Lower leg skin (tissue), 4 donors: ENCODE measurements around the gene NAA10. TPM values are rescaled to one million over a fixed set of nuclear protein-coding genes. Genes with fewer than 3 reads are reported as not detected.
A peak's percentile ranks its signal among the peaks of the same experiment; 100 is the strongest.
"Not testable (repeated sequence)": the region's sequence is repeated elsewhere in the genome, so short reads cannot be mapped to it uniquely, and the experiment has no call there.

ENCODE experiments used
- DNase-seq, 2 donors: peaks; one replicate each; pipeline ENCODE4 v3.0.0-alpha.2; 2019; ENCODE audit warnings: low spot score in 2 of 2
- H3K4me3 ChIP-seq: fragments of 200-600 bp; sonication (generic); 2 replicates; pipeline ENCODE4 v1.5.1; 2017; ENCODE audit warnings: mild to moderate bottlenecking, low read depth; ENCODE audit not compliant: poor library complexity, severe bottlenecking
- POLR2A ChIP-seq, 2 donors: fragments of 450-650 bp; IDR thresholded peaks; one replicate each; pipeline ENCODE4 v1.6.1; 2016 to 2017; ENCODE audit warnings: antibody characterized with exemption in 2 of 2, mild to moderate bottlenecking in 1 of 2, moderate library complexity in 1 of 2
- WGBS, 2 donors: methylation state at CpG; one replicate each; pipeline ENCODE4 v1.1.5; 2018; 5-methylcytosine and 5-hydroxymethylcytosine counted together
- intact Hi-C: fragments of 100-400 bp; cut with DNase I; formaldehyde crosslinking; loops from one replicate; pipeline ENCODE4 v1.15.0; 2023; ENCODE audit warnings: low total_unique reads
- total RNA-seq, 4 donors: library from RNA; depleted of rRNA; stranded (reverse); fragments of >200 nt; gene quantifications; one replicate each; pipeline ENCODE4 v1.1.0, GENCODE V29; 2016
- TF ChIP-seq, protein P1 (sequence below), 3 donors: fragments of 450-650 bp; IDR thresholded peaks; one replicate each; pipeline ENCODE4 v1.5.1; 2016; ENCODE audit warnings: antibody characterized with exemption in 3 of 3, mild to moderate bottlenecking in 3 of 3, moderate library complexity in 2 of 3

NAA10 gene
- 10 to 100 TPM; 32.6 to 70.9 (median 51.1) TPM for total RNA-seq

DNA sequence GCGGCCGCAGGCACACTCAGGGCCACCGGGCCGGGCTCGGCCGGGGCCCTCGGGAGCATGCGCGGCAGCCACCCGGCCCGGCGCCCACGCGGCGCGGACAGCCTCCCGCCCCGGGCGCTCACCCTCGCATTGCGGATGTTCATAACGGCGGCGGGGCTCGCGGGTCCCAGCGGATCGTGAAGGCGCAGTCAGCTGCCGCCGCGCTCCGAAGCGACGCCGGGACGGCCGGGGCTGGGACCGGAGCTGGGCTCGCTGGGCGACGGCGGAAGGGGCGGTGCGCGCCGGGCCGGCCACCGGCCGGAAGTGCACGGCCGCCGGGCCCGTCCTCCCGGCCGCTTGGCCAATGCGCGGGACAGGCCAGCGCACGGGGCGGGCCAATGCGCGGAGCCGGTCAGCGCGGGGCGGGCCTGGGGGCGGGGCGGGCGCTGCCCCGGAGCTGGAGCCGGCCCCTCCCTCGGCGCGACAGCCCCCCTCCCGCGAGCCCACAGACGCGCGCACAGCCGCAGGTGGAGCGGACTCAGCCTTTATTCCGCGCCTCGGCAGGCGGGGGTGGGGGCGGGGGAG is at the start of gene NAA10:
NAA10 (minus strand) TSS at position 276 of the 564 bp plus-strand sequence; CDS start at position 143, 133 bp downstream.
- no peak for DNase-seq
- intact Hi-C loops = no loop called here

DNA sequence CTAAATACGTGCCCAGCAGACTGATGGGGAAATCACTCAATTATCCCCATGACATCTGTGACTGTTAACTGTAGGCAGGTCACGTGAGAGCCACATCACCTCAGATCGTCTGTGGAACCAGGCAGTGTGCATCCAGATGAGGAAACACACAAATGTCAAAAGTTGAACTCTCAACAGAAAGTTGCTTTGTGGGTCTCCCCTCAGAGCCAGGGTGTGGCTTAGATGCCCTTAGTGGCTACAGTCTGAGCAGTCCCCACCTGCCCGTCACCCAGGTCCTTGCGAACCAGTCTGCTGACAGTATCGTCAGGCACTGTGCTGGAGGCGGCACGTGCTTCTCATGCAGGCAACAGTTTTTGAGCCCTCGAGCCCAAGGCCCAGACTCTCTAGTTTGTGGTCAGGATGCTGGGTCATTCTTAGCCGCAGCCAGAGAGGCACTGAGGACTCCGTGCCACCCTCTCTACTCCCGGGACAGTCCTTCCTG is 48.5 kb upstream of the NAA10 start:
- H3K4me3 ChIP-seq = no peak overlapping the region
- no peak for DNase-seq
- 88 to 93% methylated on average over 4 to 12 of the region's 12 CpGs for WGBS, 2 donors
- intact Hi-C loops = no loop called here
- no peak for TF ChIP-seq POLR2A (IDR thresholded peaks at IDR 0.05)
- TF ChIP-seq, protein P1, sequence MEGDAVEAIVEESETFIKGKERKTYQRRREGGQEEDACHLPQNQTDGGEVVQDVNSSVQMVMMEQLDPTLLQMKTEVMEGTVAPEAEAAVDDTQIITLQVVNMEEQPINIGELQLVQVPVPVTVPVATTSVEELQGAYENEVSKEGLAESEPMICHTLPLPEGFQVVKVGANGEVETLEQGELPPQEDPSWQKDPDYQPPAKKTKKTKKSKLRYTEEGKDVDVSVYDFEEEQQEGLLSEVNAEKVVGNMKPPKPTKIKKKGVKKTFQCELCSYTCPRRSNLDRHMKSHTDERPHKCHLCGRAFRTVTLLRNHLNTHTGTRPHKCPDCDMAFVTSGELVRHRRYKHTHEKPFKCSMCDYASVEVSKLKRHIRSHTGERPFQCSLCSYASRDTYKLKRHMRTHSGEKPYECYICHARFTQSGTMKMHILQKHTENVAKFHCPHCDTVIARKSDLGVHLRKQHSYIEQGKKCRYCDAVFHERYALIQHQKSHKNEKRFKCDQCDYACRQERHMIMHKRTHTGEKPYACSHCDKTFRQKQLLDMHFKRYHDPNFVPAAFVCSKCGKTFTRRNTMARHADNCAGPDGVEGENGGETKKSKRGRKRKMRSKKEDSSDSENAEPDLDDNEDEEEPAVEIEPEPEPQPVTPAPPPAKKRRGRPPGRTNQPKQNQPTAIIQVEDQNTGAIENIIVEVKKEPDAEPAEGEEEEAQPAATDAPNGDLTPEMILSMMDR (IDR thresholded peaks at IDR 0.05) = no peak

More for the DNA sequence above, at the start of gene NAA10:
- 31% methylated on average over 52 of the region's 87 CpGs; no CpG with 5 or more reads in 1 of the 2 donors for WGBS, 2 donors
- peak within 1 kb of the TSS; percentile 58 for H3K4me3 ChIP-seq
- TF ChIP-seq, protein P1 (IDR thresholded peaks at IDR 0.05) = no peak
- no peak for TF ChIP-seq POLR2A (IDR thresholded peaks at IDR 0.05)

DNA sequence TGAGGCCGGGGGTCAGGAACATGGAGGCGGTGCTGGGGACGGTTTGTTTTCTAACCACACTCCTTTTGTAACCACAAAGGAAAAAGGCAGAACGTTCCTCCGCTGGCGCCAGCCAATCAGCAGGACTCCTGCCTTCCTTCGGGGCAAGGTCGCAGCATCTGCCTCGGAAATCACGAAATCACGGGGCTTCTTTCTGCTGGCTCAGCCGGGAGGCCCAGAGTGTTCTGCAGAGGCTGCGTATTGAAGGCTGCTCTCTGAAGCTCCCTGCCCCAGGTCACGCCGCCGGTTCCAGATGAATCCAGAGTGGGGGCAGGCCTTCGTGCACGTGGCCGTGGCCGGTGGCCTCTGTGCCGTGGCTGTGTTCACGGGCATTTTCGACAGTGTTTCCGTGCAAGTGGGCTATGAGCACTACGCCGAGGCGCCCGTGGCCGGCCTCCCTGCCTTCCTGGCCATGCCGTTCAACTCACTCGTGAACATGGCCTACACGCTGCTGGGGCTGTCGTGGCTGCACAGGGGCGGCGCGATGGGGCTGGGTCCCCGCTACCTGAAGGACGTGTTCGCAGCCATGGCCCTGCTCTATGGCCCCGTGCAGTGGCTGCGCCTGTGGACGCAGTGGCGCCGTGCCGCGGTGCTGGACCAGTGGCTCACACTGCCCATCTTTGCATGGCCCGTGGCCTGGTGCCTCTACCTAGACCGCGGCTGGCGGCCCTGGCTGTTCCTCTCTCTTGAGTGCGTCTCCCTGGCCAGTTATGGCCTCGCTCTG is 47.1 kb upstream of the NAA10 start:
- intact Hi-C loops = no loop called here
- WGBS, 2 donors = 85 to 87% methylated on average over 23 to 34 of the region's 52 CpGs
- no peak for TF ChIP-seq POLR2A (IDR thresholded peaks at IDR 0.05)
- TF ChIP-seq, protein P1 (IDR thresholded peaks at IDR 0.05) = no peak
- peak; percentile 54 to 87 for DNase-seq
- H3K4me3 ChIP-seq = no peak overlapping the region

DNA sequence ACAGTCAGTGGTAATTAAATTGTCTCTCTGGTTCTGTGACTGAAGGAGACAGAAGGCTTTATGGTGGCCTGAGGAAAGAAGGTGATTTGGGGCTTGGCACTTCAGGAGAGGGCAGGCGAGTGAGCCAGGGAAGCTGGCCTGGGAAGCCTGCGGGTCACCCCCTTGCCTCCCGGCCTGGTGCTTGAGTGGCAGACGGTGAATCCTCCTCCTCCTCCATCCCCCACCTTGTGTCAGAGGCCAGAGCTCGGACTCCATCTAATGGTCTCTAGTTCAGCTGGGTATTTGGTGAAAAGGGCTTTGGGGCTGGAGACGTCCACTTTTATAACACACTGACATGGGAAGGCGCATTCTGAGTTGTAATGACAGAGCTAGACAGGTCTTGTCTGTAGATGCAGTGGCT is 46.4 kb upstream of the NAA10 start:
- DNase-seq = no peak
- intact Hi-C loops = no loop called here
- TF ChIP-seq POLR2A (IDR thresholded peaks at IDR 0.05) = no peak
- TF ChIP-seq, protein P1 (IDR thresholded peaks at IDR 0.05) = no peak
- H3K4me3 ChIP-seq = no peak overlapping the region
- 79 to 95% methylated on average over 5 to 7 of the region's 7 CpGs for WGBS, 2 donors

DNA sequence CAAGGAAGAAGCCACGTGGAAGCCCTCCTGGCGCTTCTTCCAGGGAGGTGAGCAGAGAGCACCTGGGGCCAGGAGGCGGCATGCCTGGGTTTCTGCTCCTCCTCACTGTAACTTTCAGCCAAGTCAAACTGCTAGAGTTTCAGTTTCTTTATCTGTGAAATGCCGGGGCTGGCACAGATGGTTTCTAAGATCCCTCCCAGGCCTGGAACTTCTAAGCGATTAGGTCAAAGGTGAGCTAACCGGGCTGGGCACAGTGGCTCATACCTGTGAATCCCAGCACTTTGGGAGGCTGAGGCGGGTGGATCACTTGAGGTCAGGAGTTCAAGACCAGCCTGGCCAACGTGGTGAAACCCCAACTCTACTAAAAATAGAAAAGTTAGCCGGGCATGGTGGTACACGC is 45.6 kb upstream of the NAA10 start:
- WGBS, 2 donors = 30 to 68% methylated on average over 2 to 10 of the region's 10 CpGs
- H3K4me3 ChIP-seq, intact Hi-C loops, DNase-seq: not testable (repeated sequence)

DNA sequence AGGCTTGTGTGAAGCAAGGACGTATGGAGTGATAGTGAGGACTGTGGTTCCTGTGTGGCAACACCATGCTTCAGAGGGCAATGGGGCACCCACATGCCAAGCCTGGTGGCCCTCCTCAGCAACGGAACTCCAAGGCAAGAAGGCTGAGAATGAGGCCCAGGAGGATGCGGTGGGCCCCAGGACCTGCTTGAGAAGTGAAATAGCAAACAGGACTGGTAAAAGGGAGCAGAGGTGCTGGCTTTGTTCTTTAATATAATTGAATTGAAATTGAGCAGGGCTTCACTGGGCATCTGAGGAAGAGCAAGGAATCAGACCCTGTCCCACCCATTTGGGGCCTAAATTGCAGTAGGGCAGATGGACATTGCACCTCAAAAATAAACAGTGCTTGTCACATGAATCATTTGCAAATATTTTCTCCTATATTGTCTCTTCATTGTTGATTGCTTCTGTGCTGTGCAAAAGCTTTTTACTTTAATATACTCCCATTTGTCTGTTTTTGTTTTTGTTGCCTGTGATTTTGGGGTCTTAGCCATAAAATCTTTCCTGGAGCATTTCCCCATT is 40.0 kb upstream of the NAA10 start:
- 66 to 80% methylated on average over 3 of the region's 3 CpGs for WGBS, 2 donors
- no peak overlapping the region for H3K4me3 ChIP-seq
- TF ChIP-seq POLR2A (IDR thresholded peaks at IDR 0.05) = no peak
- TF ChIP-seq, protein P1 (IDR thresholded peaks at IDR 0.05) = no peak
- intact Hi-C loops = no loop called here
- no peak for DNase-seq
